HCT116 (cell line): ENCODE measurements around the gene ZNF670. TPM values are rescaled to one million over a fixed set of nuclear protein-coding genes. Genes with fewer than 3 reads are reported as not detected.

Experiments
- ATAC-seq: fragments of 200-7000 bp; cut with Tn5 transposase; 2 replicates; pipeline ENCODE4 v1.9.1; 2020; ENCODE audit warnings: mild to moderate bottlenecking, moderate library complexity
- BruUV-seq: library from RNA; stranded (reverse); fragments of 400-500 nt; replicated peaks from 2 replicates; lab custom pipeline; 2021; lab: Mats Ljungman, UMichigan
- CTCF ChIA-PET: fragments of 300-600 bp; sonication (Branson Sonifier 250); formaldehyde crosslinking; loops from one replicate; lab custom pipeline; 2021; ENCODE audit warnings: antibody characterized with exemption; lab: Charles Lee
- POLR2A ChIA-PET: fragments of 300-600, 350-600 bp; sonication (Branson Sonifier 250); formaldehyde crosslinking; loops from one replicate; lab custom pipeline; 2021; ENCODE audit warnings: antibody characterized with exemption; lab: Charles Lee
- RAD21 ChIA-PET, 2 experiments: fragments of 300-600 bp; sonication (Branson Sonifier 250); formaldehyde crosslinking; loops; one replicate each; lab custom pipeline; 2023; ENCODE audit warnings: low total read pairs in 2 of 2; ENCODE audit not compliant: uncharacterized antibody in 2 of 2, unreplicated experiment in 2 of 2, low non-redundant PET in 1 of 2; lab: Charles Lee
- DNase-seq: peaks from one replicate; pipeline ENCODE4 v3.0.0-alpha.2; 2010; ENCODE audit warnings: low read depth, low spot score
- H2AFZ ChIP-seq: fragments of 200-600 bp; shearing (Covaris generic), sonication (generic); 2 replicates; pipeline ENCODE4 v1.6.1; 2017; ENCODE audit warnings: low read depth, mixed run types, mixed read lengths, antibody characterized with exemption, low read length; ENCODE audit not compliant: poor library complexity, severe bottlenecking
- H3K27ac ChIP-seq: 2 replicates; pipeline ENCODE4 v1.5.1; 2012; ENCODE audit warnings: low read depth, low read length
- H3K27me3 ChIP-seq: fragments of 200-600 bp; sonication (generic); 2 replicates; pipeline ENCODE4 v1.6.1; 2016; ENCODE audit warnings: mixed run types, low read length, mixed read lengths; ENCODE audit not compliant: insufficient read depth
- H3K36me3 ChIP-seq, 2 experiments: fragments of 200-500 bp in 1 of 2; fragments of 200-600 bp in 1 of 2; sonication (Bioruptor generic) in 1 of 2; sonication (generic) in 1 of 2; 2 replicates each; pipeline versions ENCODE4 v1.5.1 to v1.6.1; 2014 to 2016; ENCODE audit warnings: low read length in 2 of 2, inconsistent platforms in 1 of 2, mixed read lengths in 1 of 2, mixed run types in 1 of 2; ENCODE audit not compliant: insufficient read depth in 2 of 2, control insufficient read depth in 1 of 2
- H3K4me1 ChIP-seq, 2 experiments: fragments of 200-600 bp in 1 of 2; sonication (generic) in 1 of 2; 2 replicates each; pipeline versions ENCODE4 v1.5.1 to v1.6.1; 2012 to 2017; ENCODE audit warnings: low read length in 2 of 2, inconsistent platforms in 1 of 2, mild to moderate bottlenecking in 1 of 2, mixed read lengths in 1 of 2, mixed run types in 1 of 2, moderate library complexity in 1 of 2; ENCODE audit not compliant: insufficient read depth in 2 of 2, control insufficient read depth in 1 of 2
- H3K4me2 ChIP-seq: fragments of 200-600 bp; sonication (generic); 2 replicates; pipeline ENCODE4 v1.6.1; 2017; ENCODE audit warnings: mixed run types, low read length, mixed read lengths
- H3K4me3 ChIP-seq, 2 experiments: fragments of 200-600 bp in 1 of 2; sonication (generic) in 1 of 2; replicated peaks in 1 of 2; 2 replicates each; pipeline ENCODE4 v1.5.1; 2011 to 2016; ENCODE audit warnings: low read length in 2 of 2, control low read depth in 1 of 2, low read depth in 1 of 2, mild to moderate bottlenecking in 1 of 2, mixed read lengths in 1 of 2, mixed run types in 1 of 2
- H3K79me2 ChIP-seq: fragments of 200-600 bp; sonication (generic); 2 replicates; pipeline ENCODE4 v1.6.1; 2017; ENCODE audit warnings: mild to moderate bottlenecking, mixed run types, low read length, moderate library complexity, mixed read lengths; ENCODE audit not compliant: insufficient read depth
- H3K9ac ChIP-seq: fragments of 200-600 bp; sonication (generic); 2 replicates; pipeline ENCODE4 v1.6.1; 2016; ENCODE audit warnings: low read length, mixed read lengths
- H3K9me2 ChIP-seq: fragments of 200-600 bp; sonication (generic), shearing (Covaris generic); 2 replicates; pipeline ENCODE4 v1.6.1; 2017; ENCODE audit warnings: mixed run types, mild to moderate bottlenecking, moderate library complexity; ENCODE audit not compliant: insufficient read depth
- H3K9me3 ChIP-seq, 2 experiments: fragments of 200-500 bp in 1 of 2; fragments of 200-600 bp in 1 of 2; sonication (Bioruptor generic) in 1 of 2; sonication (generic) in 1 of 2; 2 replicates each; pipeline ENCODE4 v1.6.1; 2014 to 2017; ENCODE audit warnings: low read length in 2 of 2, mixed read lengths in 2 of 2, inconsistent platforms in 1 of 2, low read depth in 1 of 2, mild to moderate bottlenecking in 1 of 2, mixed run types in 1 of 2, moderate library complexity in 1 of 2; ENCODE audit not compliant: control insufficient read depth in 1 of 2, insufficient read depth in 1 of 2
- H4K20me1 ChIP-seq: fragments of 200-600 bp; sonication (generic), shearing (Covaris generic); 2 replicates; pipeline ENCODE4 v1.6.1; 2017; ENCODE audit warnings: mixed run types, mild to moderate bottlenecking, moderate library complexity; ENCODE audit not compliant: insufficient read depth
- CEBPB ChIP-seq: IDR thresholded peaks from 2 replicates; pipeline ENCODE4 v1.6.1; 2012; ENCODE audit warnings: low read depth
- EGR1 ChIP-seq: IDR thresholded peaks from 2 replicates; pipeline ENCODE4 v1.6.1; 2012; ENCODE audit warnings: low read depth
- ELF1 ChIP-seq: IDR thresholded peaks from 2 replicates; pipeline ENCODE4 v1.6.1; 2012; ENCODE audit warnings: low read depth, borderline replicate concordance
- EZH2 ChIP-seq: fragments of 200-600 bp; sonication (generic); IDR thresholded peaks from 2 replicates; pipeline ENCODE4 v1.6.1; 2017; ENCODE audit warnings: antibody characterized with exemption, mixed run types
- EZH2phosphoT487 ChIP-seq: fragments of 200-600 bp; IDR thresholded peaks from 2 replicates; pipeline ENCODE4 v1.6.1; 2018; ENCODE audit warnings: antibody characterized with exemption, borderline replicate concordance
- POLR2AphosphoS5 ChIP-seq: IDR thresholded peaks from 2 replicates; pipeline ENCODE4 v1.6.1; 2011; ENCODE audit warnings: mild to moderate bottlenecking, low read depth, low read length, moderate library complexity
- RAD21 ChIP-seq: IDR thresholded peaks from 2 replicates; pipeline ENCODE4 v1.6.1; 2012; ENCODE audit warnings: low read depth, mild to moderate bottlenecking
- REST ChIP-seq: IDR thresholded peaks from 2 replicates; pipeline ENCODE4 v1.6.1; 2012; ENCODE audit warnings: low read depth
- SIN3A ChIP-seq: IDR thresholded peaks from 2 replicates; pipeline ENCODE4 v1.6.1; 2012; ENCODE audit warnings: low read depth
- SP1 ChIP-seq: IDR thresholded peaks from 2 replicates; pipeline ENCODE4 v1.6.1; 2012; ENCODE audit warnings: low read depth
- SRF ChIP-seq: IDR thresholded peaks from 2 replicates; pipeline ENCODE4 v1.6.1; 2012; ENCODE audit warnings: low read depth
- ZBTB33 ChIP-seq: IDR thresholded peaks from 2 replicates; pipeline ENCODE4 v1.6.1; 2011; ENCODE audit warnings: mild to moderate bottlenecking, low read length, moderate library complexity; ENCODE audit not compliant: insufficient replicate concordance; ENCODE audit errors: extremely low read depth
- ZFX ChIP-seq: fragments of 450-650 bp; IDR thresholded peaks from 2 replicates; pipeline ENCODE4 v1.6.1; 2017
- ZNF274 ChIP-seq: fragments of 200-500 bp; sonication (Bioruptor generic); IDR thresholded peaks from 2 replicates; pipeline ENCODE4 v1.6.1; 2014; ENCODE audit warnings: mild to moderate bottlenecking, low read depth, low read length, inconsistent platforms
- intact Hi-C: fragments of 100-400 bp; cut with micrococcal nuclease; formaldehyde crosslinking; loops from 2 replicates; pipeline ENCODE4 v1.10.0; 2022
- total RNA-seq: library from RNA; stranded (reverse); gene quantifications from one replicate; pipeline ENCODE4 v1.2.1, GENCODE V29; 2021; ENCODE audit not compliant: unreplicated experiment
- TF ChIP-seq, protein P1 (sequence below): IDR thresholded peaks from 2 replicates; pipeline ENCODE4 v1.6.1; 2012
- TF ChIP-seq, protein P2 (sequence below): IDR thresholded peaks from 2 replicates; pipeline ENCODE4 v1.6.1; 2012

Gene ZNF670
- total RNA-seq, 1 experiment from 2014 or later: 6.9 TPM

GRCh38 chr1:247118946-247119446 is 40.4 kb upstream of the ZNF670 start (continued):
- TF ChIP-seq EGR1 (no peak), CEBPB (no peak), SIN3A (no peak), SRF (no peak)
- TF ChIP-seq, all 23 proteins: peak for 2

- no peak overlapping the region for H3K4me2 ChIP-seq
- no peak for DNase-seq
- TF ChIP-seq RAD21 (no peak), EZH2phosphoT487 (no peak), ZNF274 (no peak), REST (no peak), SP1 (no peak), ELF1 (no peak), ZBTB33 (no peak), ZFX (no peak), EZH2 (no peak), POLR2AphosphoS5 (no peak)
- TF ChIP-seq, protein P1, sequence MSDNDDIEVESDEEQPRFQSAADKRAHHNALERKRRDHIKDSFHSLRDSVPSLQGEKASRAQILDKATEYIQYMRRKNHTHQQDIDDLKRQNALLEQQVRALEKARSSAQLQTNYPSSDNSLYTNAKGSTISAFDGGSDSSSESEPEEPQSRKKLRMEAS: no peak
- TF ChIP-seq, protein P2, sequence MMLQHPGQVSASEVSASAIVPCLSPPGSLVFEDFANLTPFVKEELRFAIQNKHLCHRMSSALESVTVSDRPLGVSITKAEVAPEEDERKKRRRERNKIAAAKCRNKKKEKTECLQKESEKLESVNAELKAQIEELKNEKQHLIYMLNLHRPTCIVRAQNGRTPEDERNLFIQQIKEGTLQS: no peak
- TF ChIP-seq, all 23 proteins: peak for 0
- H3K9me2 ChIP-seq: no peaks in the 10 kb centered on the region
- POLR2A ChIA-PET: no interaction called here
- RAD21 ChIA-PET: no interaction called here
- no peak overlapping the region for H3K27ac ChIP-seq
- H3K36me3 ChIP-seq: no peaks in the 10 kb centered on the region
- H3K9ac ChIP-seq: no peak overlapping the region
- no peak for ATAC-seq
- peaks cover 0 to 15% of the 10 kb centered on the region in 2 experiments; a peak in 1 of 4 replicates for H3K4me1 ChIP-seq
- no peaks in the 10 kb centered on the region for H4K20me1 ChIP-seq
- intact Hi-C loops: no loop called here
- H3K9me3 ChIP-seq: no peaks in the 10 kb centered on the region
- no peak overlapping the region for H3K4me3 ChIP-seq
- CTCF ChIA-PET: no interaction called here
- no peak overlapping the region for H2AFZ ChIP-seq
- H3K27me3 ChIP-seq: no peaks in the 10 kb centered on the region
- BruUV-seq: no TSS peak
- no peaks in the 10 kb centered on the region for H3K79me2 ChIP-seq
These were observed 36.9 kb upstream of the ZNF670 start for GRCh38 chr1:247115545-247115944.
